ELF-1 (cell line): ENCODE measurements around the gene DLG2.
A peak's percentile ranks its signal among the peaks of the same experiment; 100 is the strongest.
"Not testable (repeated sequence)": the region's sequence is repeated elsewhere in the genome, so short reads cannot be mapped to it uniquely, and the experiment has no call there.

ENCODE experiments used
- DNase-seq: peaks from one replicate; pipeline ENCODE4 v3.0.0-alpha.2; 2016; ENCODE audit warnings: low read depth, low spot score

DLG2 gene

DNA sequence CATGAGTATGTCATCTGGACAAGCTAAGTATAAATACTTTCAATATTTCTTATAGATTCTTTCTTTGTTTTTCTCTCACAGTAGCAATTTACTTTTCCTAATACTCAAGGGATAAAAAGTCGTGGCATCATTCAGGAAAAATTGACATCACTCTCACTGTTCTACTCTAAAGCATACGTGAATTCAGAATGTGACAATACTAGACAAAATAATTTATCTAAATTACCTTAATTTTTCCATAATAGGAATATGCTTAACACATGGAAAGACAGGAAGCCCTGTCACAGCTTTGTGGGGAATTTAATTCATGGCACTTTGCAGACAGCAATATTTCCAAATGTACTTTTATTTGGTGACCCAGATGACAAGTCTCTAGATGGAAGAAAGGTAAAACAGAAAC, 394.6 kb downstream of the DLG2 start:
- DNase-seq = no peak

DNA sequence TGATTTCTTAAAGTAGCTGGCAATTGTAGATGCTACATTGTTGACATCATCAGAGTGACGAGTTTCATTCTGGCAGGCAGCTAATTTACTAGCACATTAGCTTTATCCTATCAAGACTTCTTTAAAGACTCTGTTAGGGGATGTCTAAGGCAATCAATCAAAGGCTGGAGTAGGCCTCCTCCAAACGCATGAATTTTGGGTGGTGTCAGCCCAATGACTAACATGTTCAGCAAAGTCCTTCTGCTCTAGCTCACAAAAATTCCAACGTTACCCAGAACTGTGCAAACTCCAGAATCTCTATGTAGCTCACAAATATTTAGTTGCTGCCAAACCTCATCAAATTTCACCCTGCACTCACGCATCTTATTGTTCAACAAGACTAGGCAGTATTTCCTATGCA, 395.6 kb downstream of the DLG2 start:
- DNase-seq = no peak

DNA sequence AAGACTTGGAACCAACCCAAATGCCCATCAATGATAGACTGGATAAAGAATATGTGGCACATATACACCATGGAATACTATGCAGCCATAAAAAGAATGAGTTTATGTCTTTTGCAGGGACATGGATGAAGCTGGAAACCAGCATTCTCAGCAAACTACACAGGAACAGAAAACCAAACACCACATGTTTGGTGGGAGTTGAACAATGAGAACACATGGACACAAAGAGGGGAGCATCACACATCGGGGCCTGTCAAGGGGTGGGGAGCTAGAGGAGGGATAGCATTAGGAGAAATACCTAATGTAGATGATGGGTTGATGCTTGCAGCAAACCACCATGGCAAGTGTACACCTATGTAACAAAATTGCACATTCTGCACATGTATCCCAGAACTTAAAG, 397.4 kb downstream of the DLG2 start:
- not testable (repeated sequence) for DNase-seq

DNA sequence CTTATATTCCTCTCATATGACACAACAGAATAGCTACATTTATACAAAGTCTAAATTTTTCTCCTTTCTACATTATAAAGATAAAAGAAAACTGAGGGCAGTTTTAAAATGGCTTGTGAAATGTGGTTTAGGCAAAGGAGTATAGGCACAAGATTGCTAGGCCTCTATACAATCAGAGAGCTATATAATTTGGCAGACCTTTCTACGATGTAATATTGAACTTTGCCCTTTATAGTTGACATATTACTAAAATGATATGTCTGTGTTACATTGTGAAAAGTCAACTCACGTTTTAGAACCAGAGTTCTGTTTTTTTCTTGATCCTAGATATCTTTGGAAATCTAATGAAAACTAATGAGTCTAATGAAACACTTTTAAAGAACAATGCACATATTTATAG, 430.2 kb downstream of the DLG2 start:
- DNase-seq = no peak

DNA sequence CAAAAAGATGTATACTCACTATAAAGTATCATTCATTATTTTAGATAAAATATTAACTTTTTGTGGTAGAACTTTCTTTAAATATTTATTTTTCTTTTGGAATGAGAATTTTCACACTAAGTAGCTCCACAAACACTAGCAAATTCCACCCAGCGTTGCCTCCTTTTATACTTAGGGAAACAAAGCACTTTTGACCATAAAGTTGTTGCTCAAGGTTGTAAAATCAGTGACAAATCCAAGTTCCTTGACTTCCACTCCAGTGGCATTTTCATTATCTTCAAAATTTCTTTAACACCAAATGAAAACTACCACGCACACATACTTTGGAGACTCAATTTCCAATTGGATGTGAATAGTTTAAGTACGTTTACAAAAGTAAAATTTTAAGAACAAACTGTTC, 431.2 kb downstream of the DLG2 start:
- DNase-seq = no peak

DNA sequence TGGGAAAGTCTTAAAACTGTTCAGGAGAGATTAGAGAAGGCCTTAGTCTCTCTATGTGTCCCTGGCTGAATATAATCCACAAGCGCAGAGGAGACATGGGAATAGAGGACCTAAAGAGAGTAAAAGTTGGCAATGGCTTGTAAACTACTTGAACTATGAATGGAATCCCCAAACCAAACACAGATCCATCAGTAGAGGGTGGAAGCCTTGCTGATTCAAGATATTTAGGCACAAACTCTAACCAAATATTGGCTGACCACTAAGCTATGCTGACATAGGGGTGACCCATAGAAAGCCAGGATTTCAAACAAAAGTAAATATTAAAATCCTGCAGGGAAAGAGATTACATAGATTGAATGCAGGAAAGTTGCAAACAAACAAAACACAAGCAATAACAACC, 439.2 kb downstream of the DLG2 start:
- no peak for DNase-seq

DNA sequence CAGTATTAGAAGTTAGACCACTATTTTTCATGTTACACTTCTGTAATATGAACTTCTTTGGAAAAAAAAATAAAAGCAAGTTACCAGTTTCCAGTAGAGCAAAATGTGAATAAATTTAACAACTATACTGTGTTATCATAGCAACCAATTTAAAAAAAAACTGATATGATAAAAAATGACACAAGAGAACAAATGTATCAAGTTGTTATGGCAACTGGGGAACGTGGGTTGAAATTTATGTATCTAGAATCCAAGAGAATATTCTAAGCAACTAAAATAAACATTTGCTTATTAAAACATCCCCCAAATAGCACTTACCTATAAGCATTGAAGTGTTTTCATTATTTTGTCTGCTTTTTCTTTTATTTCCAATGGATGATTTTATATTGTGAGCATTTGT, 442.4 kb downstream of the DLG2 start:
- DNase-seq = no peak

DNA sequence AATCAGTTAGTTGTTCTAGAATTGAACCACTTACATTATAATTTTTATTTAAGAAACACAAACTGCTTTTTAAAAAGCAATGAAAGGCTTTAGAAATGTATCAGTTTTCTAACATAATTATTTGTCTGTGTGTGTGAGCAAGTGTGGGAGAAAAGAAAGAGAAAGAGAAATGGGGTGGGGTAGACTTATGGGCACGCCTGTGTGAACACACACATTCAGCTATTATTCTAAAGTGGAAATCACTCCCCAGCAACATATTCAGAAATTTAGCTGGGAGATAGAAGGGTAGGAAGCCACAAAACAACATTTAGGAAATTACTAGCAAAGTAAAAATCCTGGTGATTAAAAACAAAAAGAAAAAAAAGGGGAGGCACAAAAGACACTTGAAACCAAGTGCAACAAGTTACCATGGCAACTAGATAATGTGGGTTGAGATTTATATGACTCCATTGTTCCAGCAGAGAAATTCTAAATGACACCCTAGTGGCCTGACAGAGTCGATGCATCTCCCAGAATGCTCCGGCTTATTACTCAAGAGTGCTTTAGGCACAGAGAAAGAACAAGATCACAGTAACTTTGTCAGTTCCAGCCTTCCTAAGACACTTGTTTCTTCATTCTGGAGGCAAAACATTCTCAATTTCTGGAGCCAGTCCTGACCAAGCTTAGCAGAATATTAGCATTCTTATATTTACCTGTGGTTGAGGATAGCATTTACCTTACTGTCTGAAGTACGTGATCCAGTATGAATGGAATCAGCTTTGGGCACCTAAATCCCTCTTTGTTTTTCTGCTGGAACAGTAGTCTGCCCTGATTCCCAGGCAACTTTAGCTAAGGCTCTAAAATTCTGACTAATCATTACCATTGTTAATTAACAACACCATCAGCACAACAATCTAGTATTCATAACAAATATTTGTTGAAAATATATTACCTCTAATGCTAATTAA, 444.4 kb downstream of the DLG2 start:
- DNase-seq = no peak

DNA sequence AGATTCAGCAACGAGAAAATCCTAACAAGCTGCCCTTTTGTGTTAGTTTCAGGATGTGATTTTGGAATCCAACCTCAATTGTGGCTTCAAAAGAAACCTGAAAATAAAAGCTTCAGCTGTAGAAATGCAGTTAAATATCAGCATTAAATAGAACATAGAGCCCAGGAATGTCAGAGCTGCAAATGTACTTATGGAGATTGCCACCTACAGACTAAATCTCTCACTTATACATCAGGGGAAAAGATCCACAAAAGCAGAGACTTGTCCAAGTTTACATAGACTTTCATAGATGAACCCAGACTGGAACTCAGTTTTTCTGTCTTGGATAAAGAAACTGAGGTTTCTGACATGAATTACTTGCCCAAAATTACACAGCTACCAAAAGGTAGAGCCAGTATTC, 446.6 kb downstream of the DLG2 start:
- DNase-seq = no peak

DNA sequence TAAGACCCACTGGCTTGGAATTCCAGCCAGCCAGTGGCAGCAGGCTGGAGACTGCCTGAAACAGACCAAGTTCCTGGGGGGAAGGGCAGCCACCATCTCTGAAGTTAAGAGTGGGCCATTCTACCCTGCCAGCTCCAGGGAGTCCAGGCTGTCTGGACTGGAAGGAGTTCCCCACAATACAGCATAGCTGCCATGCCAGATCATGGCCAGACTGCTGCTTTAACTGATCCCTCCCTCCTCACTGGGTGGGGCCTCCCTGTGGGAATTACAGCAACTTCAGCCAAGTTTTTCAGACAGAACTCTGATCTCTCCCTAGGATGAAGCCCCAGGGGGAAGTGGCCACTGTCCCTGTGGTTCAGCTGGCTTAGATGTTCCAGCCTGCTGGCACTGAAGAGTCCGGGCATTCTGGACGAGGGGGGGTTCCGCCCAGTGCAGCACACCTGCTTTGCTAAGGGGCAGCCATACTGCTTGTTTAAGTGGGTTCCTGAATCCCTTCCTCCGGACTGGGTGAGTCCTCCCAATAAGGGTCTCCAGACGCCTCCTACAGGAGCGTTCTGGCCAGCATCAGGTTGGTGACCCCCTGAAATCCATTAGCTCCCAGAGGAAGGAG, 455.4 kb downstream of the DLG2 start:
- DNase-seq = no peak

DNA sequence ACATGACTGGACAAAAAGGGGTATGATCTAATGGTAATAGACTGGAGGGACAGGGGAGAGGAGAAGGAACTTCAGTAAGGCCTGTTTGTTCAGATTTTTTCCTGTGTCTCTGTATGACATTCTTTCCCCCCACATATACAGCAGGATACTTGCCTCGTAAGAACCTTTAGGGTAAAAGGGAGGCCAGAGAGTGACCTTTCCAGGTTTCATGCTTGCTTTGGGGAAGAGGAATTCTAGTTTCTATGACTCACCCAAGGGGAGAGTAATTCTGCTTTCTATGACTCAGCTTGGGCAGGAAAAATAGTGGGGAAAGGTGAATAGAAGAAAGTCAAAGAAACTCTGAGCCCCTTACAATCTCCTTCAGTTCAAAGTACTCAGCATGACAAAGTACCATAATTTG, 457.0 kb downstream of the DLG2 start:
- DNase-seq = peak; percentile 43

DNA sequence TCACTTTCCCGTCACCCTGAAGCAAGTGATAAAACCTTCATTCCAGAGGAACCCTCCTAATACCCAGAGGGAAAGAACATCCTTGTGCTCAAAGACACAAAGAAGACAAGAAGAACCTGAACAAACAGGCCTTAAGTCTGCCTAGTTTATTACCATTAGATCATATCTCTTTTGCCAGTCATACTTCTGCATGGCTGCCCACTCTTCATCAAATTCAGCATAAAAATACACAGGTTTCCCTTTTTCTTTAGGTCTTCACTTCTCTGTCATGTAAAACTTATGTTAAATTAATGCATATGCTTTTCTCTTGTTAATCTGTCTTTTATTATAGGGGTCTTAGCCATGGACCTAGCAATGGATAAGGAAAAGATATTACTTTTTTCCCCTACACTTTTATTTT, 459.7 kb downstream of the DLG2 start:
- no peak for DNase-seq

DNA sequence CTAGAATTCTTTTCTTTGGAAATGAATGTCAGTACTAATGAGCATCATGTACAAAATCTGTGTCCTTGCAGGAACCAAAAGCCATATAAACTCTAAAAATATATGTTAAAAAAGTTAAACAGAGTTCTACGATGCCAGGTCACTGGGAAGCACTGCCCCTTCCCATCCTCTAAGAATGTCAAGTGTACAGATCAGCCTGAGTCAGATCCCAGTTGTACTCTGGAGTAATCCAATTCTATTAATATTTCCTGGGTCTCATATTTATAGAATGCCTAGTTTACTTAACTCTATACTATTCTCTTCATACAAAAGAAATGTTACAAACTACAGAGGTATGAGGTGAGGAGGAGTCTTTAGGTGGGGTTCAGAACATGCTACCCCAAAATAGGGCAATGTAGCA, 460.1 kb downstream of the DLG2 start:
- no peak for DNase-seq

DNA sequence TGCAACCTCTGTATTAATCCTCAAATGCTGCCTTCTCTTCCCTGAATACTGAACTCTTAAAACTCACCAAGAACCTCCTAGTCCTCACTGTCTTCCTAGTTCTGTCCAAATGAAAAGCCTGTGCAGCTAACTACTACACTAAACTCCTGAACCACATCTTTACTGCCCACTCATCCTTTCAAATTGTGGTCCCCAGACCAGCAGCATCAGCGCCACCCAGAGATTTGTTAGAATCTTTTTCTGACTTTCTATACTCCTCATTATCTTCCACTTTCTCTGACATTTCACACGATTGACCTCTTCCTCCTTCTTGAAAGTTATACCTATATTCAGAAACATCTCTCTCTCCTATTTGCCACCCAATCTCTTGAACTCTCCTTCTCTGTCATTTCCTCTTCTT, 461.3 kb downstream of the DLG2 start:
- no peak for DNase-seq

DNA sequence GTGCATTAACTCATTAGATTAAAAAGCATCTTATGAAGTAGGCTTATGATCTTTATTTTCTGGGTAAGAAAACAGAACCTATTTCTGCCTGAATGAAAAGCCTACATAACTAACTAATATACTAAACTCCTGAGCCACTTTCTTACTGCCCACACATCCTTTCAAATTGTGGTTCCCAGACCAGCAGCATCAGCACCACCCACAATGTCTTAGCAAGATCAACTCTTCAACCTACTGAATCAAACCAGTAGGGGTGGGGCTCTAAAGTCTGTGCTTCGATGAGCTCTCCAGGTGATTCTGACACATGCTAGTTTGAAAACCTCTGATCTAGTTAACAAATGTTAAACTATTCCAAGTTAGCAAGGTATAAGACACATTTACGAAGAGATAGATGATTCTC, 462.4 kb downstream of the DLG2 start:
- no peak for DNase-seq

DNA sequence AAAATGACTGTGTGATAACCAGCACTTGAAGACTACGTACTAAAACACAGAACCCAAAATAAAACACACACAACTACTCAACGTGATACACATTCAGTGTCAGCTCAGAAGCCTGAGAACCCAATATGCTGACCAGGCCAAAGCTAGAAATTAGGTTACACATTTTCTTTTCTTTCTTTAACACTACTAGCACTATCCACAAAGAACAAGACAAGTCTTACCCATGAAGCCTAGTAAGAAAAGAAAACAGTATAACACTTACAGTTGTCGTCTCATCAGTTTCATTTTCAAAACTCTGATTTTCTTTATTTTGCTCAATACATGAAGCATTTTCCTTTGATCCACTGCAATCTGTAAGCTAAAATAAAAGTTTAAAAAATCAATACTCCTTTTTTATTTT, 472.9 kb downstream of the DLG2 start:
- no peak for DNase-seq

DNA sequence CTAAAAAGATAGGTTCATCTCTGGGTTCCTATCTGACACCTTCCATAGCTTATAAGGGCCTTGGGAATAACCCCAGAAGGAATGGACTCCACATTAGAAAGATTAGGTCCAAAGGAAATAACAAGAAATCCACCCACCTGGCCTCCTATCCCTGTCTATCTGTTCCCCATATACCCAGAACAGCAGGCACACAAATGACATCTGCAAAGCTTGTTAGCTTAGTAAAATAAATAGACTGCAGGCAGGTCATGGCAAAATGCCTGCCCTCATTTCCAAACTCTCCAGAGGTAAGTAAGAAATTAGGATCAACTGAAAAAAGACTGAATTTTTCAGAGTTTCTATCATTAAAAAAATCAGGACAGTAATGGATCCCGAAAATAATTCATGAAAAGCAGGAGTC, 489.5 kb downstream of the DLG2 start:
- DNase-seq = no peak

DNA sequence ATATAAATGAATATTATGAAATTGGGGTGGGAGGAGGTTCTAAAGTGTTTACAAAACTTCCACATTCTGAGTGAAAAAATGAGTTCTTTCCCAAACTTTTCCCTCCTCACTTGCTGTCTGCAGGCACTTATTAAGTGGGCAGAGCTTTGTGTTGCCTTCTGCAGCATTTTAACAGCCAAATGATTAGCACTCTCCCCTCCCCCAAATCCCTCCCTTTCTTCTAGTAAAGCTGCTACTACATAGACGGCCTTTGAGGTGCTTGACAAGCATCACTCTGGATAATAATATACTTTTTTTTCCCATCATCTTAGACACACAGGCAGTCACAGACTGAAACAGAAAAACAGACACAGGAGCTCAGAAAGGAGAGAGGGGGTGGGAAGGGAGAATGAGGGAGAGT, 493.5 kb downstream of the DLG2 start:
- no peak for DNase-seq

DNA sequence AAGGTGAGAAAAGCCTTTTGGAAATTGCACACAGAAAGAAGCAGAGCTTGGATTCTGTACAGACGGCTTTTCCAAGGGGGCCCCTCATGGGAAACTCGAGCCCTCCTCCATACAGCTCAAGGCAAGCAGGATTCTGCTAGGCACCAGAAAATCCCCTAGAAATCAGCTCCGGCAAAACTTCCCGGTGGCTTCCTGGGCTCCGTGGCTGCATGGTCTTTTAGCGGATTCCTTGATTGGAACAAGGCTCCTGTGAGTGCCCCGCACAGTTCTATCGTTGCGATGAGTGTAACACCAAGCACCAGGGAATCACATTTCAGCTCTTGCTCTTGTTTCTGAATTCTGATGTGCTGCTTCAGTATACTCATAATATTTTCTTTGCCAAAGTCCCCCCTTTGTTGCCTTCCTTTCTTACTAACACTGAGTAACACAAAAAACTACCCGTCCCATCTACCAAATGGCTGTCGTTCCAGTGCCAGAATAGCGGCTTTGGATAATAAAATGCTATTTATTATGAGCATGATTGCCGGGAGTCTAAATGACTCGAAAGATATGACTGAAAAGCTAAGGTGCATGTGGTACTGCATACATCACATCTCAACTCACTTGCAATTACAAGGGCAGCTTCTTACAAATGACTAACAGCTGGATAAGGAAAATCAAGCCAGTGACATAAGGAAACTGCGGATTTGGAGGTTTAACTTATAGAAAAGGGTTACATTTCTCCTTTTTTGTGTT, 494.1 kb downstream of the DLG2 start:
- peak; percentile 26 for DNase-seq

DNA sequence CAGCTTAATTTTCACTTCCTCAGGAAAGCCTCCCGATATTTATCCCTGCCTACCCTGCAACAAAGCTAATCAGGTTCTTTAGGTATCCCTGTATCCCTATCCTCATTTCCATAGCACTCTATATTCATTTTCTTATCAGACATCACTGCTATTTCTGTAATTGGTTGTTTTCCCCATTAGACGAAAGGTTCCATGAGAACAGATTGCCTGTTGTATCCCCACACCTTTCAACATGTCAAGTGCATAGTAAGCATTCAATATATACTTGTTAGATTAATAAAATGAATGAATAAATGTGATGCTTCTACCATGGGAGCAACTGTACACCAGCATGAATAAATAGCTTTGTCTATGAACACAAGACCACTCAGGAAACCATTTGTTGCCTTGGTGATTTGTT, 499.8 kb downstream of the DLG2 start:
- DNase-seq = no peak

DNA sequence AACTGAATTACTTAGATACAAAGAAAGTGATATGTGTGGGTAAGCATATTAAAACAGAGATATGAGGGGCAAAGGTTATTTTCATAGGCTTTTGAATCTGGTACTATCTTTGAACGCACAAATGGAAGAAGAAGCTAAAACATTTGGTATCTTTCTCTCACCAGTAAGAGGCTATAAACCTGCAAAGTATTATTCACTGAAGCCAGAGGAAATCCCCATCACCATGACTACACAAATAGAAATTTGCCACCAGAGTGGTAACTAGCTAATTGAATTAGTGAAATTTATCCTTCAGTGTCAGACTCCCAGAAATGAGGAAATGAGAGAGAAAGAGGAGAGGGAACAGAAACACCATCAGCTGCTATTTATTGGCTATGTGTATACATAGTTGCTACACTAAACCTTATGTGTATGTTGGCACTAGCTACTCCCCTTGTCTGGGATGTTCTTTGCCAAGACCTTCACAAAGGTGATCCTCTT, 503.4 kb downstream of the DLG2 start:
- DNase-seq = no peak

DNA sequence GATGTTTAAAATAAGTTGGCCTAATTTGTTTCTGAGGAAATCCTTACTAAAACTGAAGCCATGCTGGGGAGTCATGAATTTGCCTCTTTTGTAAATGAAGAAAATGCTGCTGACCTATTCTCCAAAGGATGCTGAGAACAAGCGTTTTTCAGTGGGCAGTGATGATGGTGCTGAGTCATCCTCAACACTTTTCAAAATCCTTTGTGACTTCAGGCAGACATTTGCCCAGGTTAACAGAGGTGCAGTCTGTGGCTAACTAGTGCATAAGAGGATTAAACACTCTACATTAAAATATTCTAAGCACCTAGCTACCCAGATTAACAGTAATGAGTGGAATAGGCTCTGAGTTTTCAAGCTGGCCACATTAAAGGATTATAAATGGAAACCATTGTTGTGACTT, 509.0 kb downstream of the DLG2 start:
- DNase-seq = no peak

DNA sequence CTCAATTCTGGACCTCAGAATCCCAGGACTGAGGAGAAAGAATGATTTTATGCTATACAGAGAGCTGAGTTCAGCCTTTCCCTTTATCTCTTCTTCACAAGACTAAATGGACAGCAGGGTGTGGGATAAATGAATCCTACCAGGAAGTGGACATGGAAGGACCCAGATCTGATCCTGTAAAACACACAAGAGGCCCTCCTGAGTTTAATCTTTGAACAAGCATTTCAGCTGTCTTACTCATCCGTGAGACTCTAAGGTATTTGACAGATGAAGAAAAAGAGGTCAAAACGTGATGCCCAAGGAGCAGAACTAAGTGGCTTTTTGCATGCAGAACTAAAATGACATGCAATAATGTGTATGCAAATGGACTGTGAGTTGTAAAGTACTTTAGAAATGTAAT, 511.3 kb downstream of the DLG2 start:
- no peak for DNase-seq
